ENCODE measurements around the gene SLC25A36.

DNA sequence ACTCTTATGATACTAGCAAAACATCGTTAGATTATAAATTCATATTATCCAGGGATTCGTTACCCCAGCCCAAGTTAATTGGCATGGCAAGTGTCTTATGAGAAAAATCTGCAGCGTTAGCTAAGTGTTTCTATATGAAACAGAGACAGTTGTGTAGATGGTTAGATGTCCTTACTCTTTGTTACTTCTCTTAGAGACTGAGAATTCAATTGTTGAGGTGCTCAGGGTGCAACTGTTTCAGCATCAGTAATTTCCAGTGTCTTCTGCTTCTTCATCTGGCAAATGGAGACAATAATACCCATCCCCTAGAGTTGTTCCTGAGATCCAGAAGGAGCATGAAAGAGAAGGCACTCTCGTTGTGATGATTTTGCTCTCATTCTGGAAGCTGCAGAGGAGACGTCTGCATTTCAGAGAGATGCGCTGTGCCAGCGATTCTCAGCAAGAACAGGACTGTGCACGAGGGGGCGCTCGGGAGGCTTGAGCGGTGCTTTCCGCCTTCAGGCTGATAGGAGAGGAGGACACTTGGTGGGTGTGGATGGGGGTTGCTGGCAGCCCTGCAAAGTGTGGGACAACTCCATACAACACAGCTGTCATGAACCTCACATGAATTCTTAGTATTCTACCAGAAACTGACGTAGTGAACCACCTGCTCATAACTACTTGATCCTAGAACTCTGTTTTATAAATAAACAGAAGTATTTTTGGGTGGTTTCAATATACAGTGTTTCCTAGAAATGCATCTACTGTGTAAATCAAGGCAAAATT lies 69.8 kb downstream of the SLC25A36 start:
- TF ChIP-seq CTCF (IDR thresholded peaks at IDR 0.05; ENCODE audit: low read length) (peak; percentile 97), EZH2 (IDR thresholded peaks at IDR 0.05; ENCODE audit: borderline replicate concordance, low read length) (no peak)

Data from OCI-LY1 (cell line).